GM12891 (cell line): Measurements from ENCODE around the gene KCNQ1OT1.

Experiments used
- DNase-seq: peaks from one replicate; pipeline ENCODE4 v3.0.0; 2011; ENCODE audit warnings: low spot score; ENCODE audit not compliant: insufficient read length
- FAIRE-seq: peaks from 2 replicates; lab custom pipeline; 2011; peaks lifted over from hg19 to GRCh38; lab: Jason Lieb, UNC
- PAX5 ChIP-seq: IDR thresholded peaks from 2 replicates; pipeline ENCODE4 v1.6.1; 2011; ENCODE audit warnings: low read length, moderate library complexity, mild to moderate bottlenecking; ENCODE audit not compliant: insufficient read depth, severe bottlenecking
- POLR2A ChIP-seq: IDR thresholded peaks from 2 replicates; pipeline ENCODE4 v1.6.1; 2011; ENCODE audit warnings: low read depth, low read length, control low read depth
- POLR2AphosphoS5 ChIP-seq: IDR thresholded peaks from 2 replicates; pipeline ENCODE4 v1.6.1; 2011; ENCODE audit warnings: low read depth, low read length, control low read depth
- POU2F2 ChIP-seq: IDR thresholded peaks from 2 replicates; pipeline ENCODE4 v1.6.1; 2011; ENCODE audit warnings: low read depth, mild to moderate bottlenecking, control low read depth, low read length, moderate library complexity
- SPI1 ChIP-seq: IDR thresholded peaks from 2 replicates; pipeline ENCODE4 v1.6.1; 2011; ENCODE audit warnings: low read depth, low read length, control low read depth
- TAF1 ChIP-seq: IDR thresholded peaks from 2 replicates; pipeline ENCODE4 v1.6.1; 2011; ENCODE audit warnings: low read depth, low read length, control low read depth

Gene KCNQ1OT1

DNA sequence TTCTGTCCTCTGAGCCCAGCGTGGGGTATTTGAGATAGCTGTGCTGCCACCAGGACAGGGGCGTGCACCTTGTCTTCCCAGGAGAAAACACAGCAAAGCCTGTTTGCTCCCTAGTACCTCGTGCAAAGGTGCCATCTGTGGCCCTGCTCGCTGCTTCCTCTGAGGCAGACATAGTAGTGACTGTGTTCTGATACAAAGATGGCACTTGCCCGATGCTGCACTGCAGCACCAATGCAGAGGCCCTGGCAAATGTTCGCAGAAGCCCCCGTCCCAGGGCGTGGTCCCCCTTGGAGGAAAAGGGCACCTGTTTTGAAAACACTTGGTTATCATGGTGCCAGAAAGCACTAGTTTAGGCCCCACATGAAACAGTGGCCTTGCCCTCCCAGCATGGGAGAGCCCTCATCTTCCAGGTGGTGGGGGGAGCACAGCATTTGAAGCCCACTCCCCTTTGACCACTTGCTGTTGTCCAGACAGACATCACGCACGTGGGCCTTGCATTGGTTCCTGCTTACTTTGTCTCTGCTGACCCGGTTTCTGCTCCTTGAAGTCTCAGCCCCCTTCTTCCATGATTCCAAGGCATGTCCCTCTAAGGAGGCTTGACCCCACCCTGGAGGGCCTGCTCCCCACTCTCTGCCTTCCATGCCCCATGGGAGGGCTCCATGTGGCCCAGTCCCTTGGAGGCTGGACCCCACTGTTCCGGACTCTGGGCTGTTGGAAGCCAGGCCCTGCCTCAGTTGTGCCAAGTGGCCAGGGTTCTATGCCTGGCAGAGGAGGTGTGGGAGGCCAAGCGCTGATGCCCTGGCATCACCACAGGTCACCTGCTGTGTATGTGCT lies 109.4 kb downstream of the KCNQ1OT1 start:
- peak; percentile 4 for DNase-seq
- TF ChIP-seq TAF1 (no peak), POLR2AphosphoS5 (no peak), POLR2A (no peak), PAX5 (no peak), SPI1 (no peak), POU2F2 (no peak)
- FAIRE-seq, result no peak

- FAIRE-seq (no peak), DNase-seq (peak; percentile 10)
- no peak for TF ChIP-seq PAX5
- TF ChIP-seq TAF1, result no peak
- TF ChIP-seq POLR2AphosphoS5, result no peak
- no peak for TF ChIP-seq POLR2A
- no peak for TF ChIP-seq POU2F2
- TF ChIP-seq SPI1, result no peak
These were observed 110.3 kb downstream of the KCNQ1OT1 start for GRCh38 chr11:2589538-2589934.

- no peak for FAIRE-seq
- DNase-seq, result peak; percentile 3
- TF ChIP-seq POLR2AphosphoS5 (no peak), TAF1 (no peak), PAX5 (no peak), SPI1 (no peak), POU2F2 (no peak), POLR2A (no peak)
These were observed 110.8 kb downstream of the KCNQ1OT1 start for GRCh38 chr11:2588809-2589537.

GRCh38 chr11:2587976-2588748 lies 111.6 kb downstream of the KCNQ1OT1 start:
- TF ChIP-seq POLR2A (no peak), POU2F2 (no peak), POLR2AphosphoS5 (no peak), TAF1 (no peak), PAX5 (no peak), SPI1 (no peak)
- DNase-seq (peak; percentile 10), FAIRE-seq (no peak)

DNA sequence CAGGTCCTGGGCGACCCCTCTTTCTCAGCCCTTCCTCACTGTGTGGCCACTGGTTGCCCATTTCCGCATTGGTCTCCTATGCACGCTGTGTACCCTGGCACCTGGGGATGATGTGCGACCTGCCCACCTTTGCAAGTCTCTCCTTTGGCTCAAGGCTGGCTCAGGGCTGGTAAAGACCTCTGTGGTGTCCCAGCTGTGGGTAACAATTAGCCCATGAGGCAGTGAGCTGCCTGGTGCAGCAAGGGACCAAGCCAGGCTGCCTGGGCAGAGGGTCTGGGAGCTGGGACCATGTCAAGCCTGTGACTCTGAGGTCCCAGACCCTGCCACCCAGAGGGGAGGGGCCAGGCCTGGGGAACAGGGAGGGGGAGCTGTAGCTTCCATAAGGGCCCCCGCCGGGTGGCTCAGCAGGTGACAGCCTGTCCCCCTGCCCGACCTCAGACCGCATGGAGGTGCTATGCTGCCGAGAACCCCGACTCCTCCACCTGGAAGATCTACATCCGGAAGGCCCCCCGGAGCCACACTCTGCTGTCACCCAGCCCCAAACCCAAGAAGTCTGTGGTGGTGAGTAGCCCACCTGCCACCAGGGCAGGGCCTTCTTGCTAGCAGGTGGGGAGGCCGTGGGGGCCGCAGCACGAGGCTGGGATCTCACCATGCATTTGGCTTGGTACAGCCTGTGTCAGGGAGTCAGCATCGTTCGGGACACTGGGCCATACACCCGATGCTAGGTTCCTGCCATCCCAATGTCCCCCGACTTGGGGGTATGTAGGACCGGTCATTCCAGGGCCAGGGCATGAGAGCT lies 112.5 kb downstream of the KCNQ1OT1 start:
- DNase-seq (peak; percentile 10), FAIRE-seq (no peak)
- no peak for TF ChIP-seq PAX5
- no peak for TF ChIP-seq POLR2A
- no peak for TF ChIP-seq POLR2AphosphoS5
- no peak for TF ChIP-seq SPI1
- no peak for TF ChIP-seq TAF1
- no peak for TF ChIP-seq POU2F2

DNA sequence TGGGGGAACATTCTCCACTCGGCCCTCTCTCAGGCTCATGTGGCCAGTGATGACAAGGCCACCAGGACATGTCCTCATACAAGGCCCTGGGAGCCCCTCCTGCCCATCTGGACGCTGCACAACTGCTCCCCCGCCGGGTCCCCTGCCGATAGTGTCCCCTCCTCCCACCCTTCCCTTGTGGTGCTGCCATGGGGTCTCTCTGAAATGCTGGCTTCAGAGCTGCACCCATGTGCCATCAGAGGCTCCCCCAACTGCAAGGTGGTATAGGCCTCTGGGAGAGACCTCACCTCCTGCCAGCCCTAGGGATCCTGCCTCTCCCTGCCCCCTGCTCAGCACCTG lies 113.0 kb downstream of the KCNQ1OT1 start:
- DNase-seq (no peak), FAIRE-seq (no peak)
- TF ChIP-seq POLR2AphosphoS5 (no peak), POU2F2 (no peak), TAF1 (no peak), POLR2A (no peak), PAX5 (no peak), SPI1 (no peak)

DNA sequence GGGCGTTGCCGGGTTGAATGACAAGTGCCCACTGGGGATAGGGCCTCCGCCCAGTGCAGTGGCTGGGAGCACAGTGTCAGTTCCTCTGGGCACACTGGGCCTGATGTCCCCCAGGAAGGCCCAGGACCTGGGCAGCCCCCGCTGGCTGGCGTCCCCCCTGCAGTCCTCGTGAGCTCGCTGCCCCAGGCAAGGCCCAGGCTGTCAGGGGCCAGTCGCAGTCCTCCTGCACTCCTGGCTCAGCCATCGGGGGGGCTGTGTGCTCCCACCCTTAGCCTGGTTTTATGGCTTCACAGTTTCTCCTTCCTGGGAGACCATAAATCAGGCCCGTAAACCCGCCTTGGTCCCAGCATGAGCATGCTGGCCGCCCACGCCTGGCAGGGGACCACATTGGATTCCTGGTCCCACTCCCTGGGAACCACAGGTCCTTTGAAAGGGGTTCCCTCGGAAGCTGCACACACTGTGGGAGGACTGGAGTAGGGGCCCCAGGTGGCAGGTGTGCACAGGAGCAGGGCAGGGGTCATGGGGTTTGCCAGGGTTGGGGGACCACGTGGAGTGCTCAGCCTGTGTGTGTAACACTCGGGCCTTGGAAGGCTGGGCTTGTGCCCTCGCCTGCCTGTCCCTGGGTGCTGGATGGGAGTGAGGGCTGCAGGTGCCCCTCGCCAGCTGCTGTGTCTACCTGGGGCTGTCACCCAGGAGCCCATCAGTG lies 113.6 kb downstream of the KCNQ1OT1 start:
- TF ChIP-seq POU2F2 (no peak), TAF1 (no peak), PAX5 (no peak), POLR2A (no peak), SPI1 (no peak), POLR2AphosphoS5 (no peak)
- DNase-seq, result peak; percentile 6
- no peak for FAIRE-seq

DNA sequence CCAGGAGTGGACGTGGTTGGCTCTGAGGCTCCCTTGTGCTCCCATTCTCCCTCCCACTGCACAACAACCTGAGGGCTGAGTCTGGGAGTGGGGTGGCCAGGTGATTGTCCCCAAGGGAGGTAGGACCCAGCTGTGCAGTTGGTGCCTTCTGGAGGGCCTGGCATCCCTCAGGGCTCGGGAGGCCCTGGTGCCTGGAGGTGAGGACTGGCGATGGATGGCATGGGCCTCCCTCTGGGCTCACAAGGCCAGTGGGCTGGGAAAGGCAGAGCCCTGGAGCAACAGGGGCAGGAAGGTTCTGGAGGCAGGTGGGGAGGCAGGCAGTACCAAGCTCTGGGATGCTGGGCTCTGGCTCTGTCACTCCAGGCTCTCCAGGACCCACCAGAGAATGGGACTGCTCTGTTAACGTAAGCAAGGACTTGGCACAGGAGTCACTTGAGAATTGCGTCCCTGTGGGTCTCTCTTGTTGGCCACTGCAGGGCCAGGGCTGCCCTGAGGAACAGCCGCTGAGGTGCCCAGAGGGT lies 114.2 kb downstream of the KCNQ1OT1 start:
- FAIRE-seq (no peak), DNase-seq (peak; percentile 1)
- TF ChIP-seq POLR2AphosphoS5 (no peak), POU2F2 (no peak), PAX5 (no peak), POLR2A (no peak), TAF1 (no peak), SPI1 (no peak)
